HG03039 (cell line): ENCODE data around the gene FOXC1.

ENCODE experiments used
- ATAC-seq: cut with Tn5 transposase; IDR thresholded peaks from one replicate; pipeline ENCODE4 v1.9.1; 2021; ENCODE audit warnings: mild to moderate bottlenecking, moderate library complexity; ENCODE audit not compliant: unreplicated experiment

Gene FOXC1

GRCh38 chr6:1640476-1640875, 30.8 kb downstream of the FOXC1 start:
- ATAC-seq = no peak

- no peak for ATAC-seq
Observed at GRCh38 chr6:1641343-1641885, 31.7 kb downstream of the FOXC1 start.

GRCh38 chr6:1643111-1643510, 33.4 kb downstream of the FOXC1 start:
- ATAC-seq = no peak

- ATAC-seq = no peak
Observed at GRCh38 chr6:1643830-1644445, 34.2 kb downstream of the FOXC1 start.

GRCh38 chr6:1644516-1645060, 34.9 kb downstream of the FOXC1 start:
- ATAC-seq = no peak

- ATAC-seq = no peak
Observed at GRCh38 chr6:1645466-1646185, 35.9 kb downstream of the FOXC1 start.

GRCh38 chr6:1651362-1651761, 41.6 kb downstream of the FOXC1 start:
- ATAC-seq = no peak

- ATAC-seq = no peak
Observed at GRCh38 chr6:1652842-1653241, 43.1 kb downstream of the FOXC1 start.

GRCh38 chr6:1654054-1654453, 44.3 kb downstream of the FOXC1 start:
- ATAC-seq = no peak

GRCh38 chr6:1657116-1657770, 47.5 kb downstream of the FOXC1 start:
- ATAC-seq = no peak

GRCh38 chr6:1657771-1658165, 48.1 kb downstream of the FOXC1 start:
- ATAC-seq = no peak

- ATAC-seq = no peak
Observed at GRCh38 chr6:1658212-1659005, 48.7 kb downstream of the FOXC1 start.

- ATAC-seq = no peak
Observed at GRCh38 chr6:1659816-1660215, 50.1 kb downstream of the FOXC1 start.

GRCh38 chr6:1662534-1662933, 52.8 kb downstream of the FOXC1 start:
- ATAC-seq = no peak
